ENCODE data around the gene ZNF346.

GRCh38 chr5:177087398-177088005 is 65.0 kb downstream of the ZNF346 start:
- no peak for TF ChIP-seq POLR2A (IDR thresholded peaks at IDR 0.05)
- no peak for TF ChIP-seq CTCF (IDR thresholded peaks at IDR 0.05 in 8 of 11, conservative IDR thresholded peaks at IDR 0.05 in 3 of 11)
- TF ChIP-seq POLR2AphosphoS5 (IDR thresholded peaks at IDR 0.05), result no peak

Data from spleen (tissue), 7 donors.